GM23338 (cell line): Measurements from ENCODE around the gene FAM83C. TPM values are rescaled to one million over a fixed set of nuclear protein-coding genes. Genes with fewer than 3 reads are reported as not detected.

ENCODE experiments used
- ATAC-seq: fragments of 200-7000 bp; cut with Tn5 transposase; 3 replicates; pipeline ENCODE4 v1.9.1; 2020
- DNase-seq: peaks from one replicate; pipeline ENCODE4 v3.0.0-alpha.2; 2015; ENCODE audit warnings: low spot score
- H2AFZ ChIP-seq: fragments of 200-600 bp; sonication (generic); 2 replicates; pipeline ENCODE4 v1.8.0; 2016; ENCODE audit warnings: antibody characterized with exemption, mild to moderate bottlenecking, moderate library complexity
- H3F3A ChIP-seq: fragments of 200-600 bp; sonication (generic); replicated peaks from 2 replicates; pipeline ENCODE4 v1.8.0; 2017; ENCODE audit warnings: antibody characterized with exemption, mixed run types, low read depth
- H3K27ac ChIP-seq: fragments of 200-600 bp; sonication (generic); 2 replicates; pipeline ENCODE4 v1.6.1; 2016; ENCODE audit warnings: low read depth
- H3K27me3 ChIP-seq: fragments of 200-600 bp; sonication (generic); 2 replicates; pipeline ENCODE4 v1.8.0; 2016; ENCODE audit warnings: mild to moderate bottlenecking, mixed run types, moderate library complexity; ENCODE audit not compliant: insufficient read depth
- H3K36me3 ChIP-seq: fragments of 200-600 bp; sonication (generic); 2 replicates; pipeline ENCODE4 v1.8.0; 2016; ENCODE audit warnings: mild to moderate bottlenecking; ENCODE audit not compliant: insufficient read depth
- H3K4me1 ChIP-seq: fragments of 200-600 bp; sonication (generic); 2 replicates; pipeline ENCODE4 v1.8.0; 2016; ENCODE audit warnings: mild to moderate bottlenecking, moderate library complexity; ENCODE audit not compliant: insufficient read depth
- H3K4me2 ChIP-seq: fragments of 200-600 bp; sonication (generic); 2 replicates; pipeline ENCODE4 v1.7.1; 2017; ENCODE audit warnings: mixed run types
- H3K4me3 ChIP-seq: fragments of 200-600 bp; sonication (generic); 2 replicates; pipeline ENCODE4 v1.6.1; 2016; ENCODE audit warnings: mixed run types
- H3K79me2 ChIP-seq: fragments of 200-600 bp; sonication (generic); replicated peaks from 2 replicates; pipeline ENCODE4 v1.8.0; 2017; ENCODE audit warnings: mild to moderate bottlenecking; ENCODE audit not compliant: insufficient read depth
- H3K9me2 ChIP-seq: fragments of 200-600 bp; sonication (generic); 2 replicates; pipeline ENCODE4 v1.8.0; 2017; ENCODE audit not compliant: insufficient read depth
- H4K20me1 ChIP-seq: fragments of 200-600 bp; sonication (generic); replicated peaks from 2 replicates; pipeline ENCODE4 v1.8.0; 2017; ENCODE audit warnings: mild to moderate bottlenecking; ENCODE audit not compliant: insufficient read depth
- H3K27ac Mint-ChIP-seq: 2 replicates; pipeline ENCODE4 v1.8.0; 2020; ENCODE audit warnings: inconsistent platforms, mild to moderate bottlenecking, moderate library complexity, mixed read lengths
- H3K27me3 Mint-ChIP-seq: 3 replicates; pipeline ENCODE4 v1.8.0; 2022; ENCODE audit warnings: low read depth, mild to moderate bottlenecking, moderate library complexity, mixed read lengths, inconsistent platforms; ENCODE audit not compliant: insufficient read depth, poor library complexity
- H3K36me3 Mint-ChIP-seq: 3 replicates; pipeline ENCODE4 v1.8.0; 2021; ENCODE audit warnings: low read depth, mild to moderate bottlenecking, inconsistent platforms, moderate library complexity, mixed read lengths
- H3K4me1 Mint-ChIP-seq: 3 replicates; pipeline ENCODE4 v1.8.0; 2020; ENCODE audit warnings: mild to moderate bottlenecking, inconsistent platforms, mixed read lengths
- H3K4me3 Mint-ChIP-seq: 3 replicates; pipeline ENCODE4 v1.8.0; 2021; ENCODE audit warnings: moderate library complexity, mild to moderate bottlenecking, inconsistent platforms, mixed read lengths
- H3K9me3 Mint-ChIP-seq: 3 replicates; pipeline ENCODE4 v1.8.0; 2020; ENCODE audit warnings: moderate library complexity, mild to moderate bottlenecking, inconsistent platforms, mixed read lengths
- CREB1 ChIP-seq: fragments of 250-450 bp; sonication (Bioruptor Pico); IDR thresholded peaks from 2 replicates; pipeline ENCODE4 v1.5.0; 2020; ENCODE audit warnings: low read depth, mild to moderate bottlenecking, moderate library complexity
- EZH2 ChIP-seq: fragments of 200-600 bp; sonication (generic); IDR thresholded peaks from one replicate; pipeline ENCODE4 v1.8.0; 2017; ENCODE audit warnings: antibody characterized with exemption, mild to moderate bottlenecking, low read depth; ENCODE audit not compliant: unreplicated experiment
- JUNB ChIP-seq: IDR thresholded peaks from one replicate; pipeline ENCODE4 v1.6.1; 2016; ENCODE audit warnings: antibody characterized with exemption; ENCODE audit not compliant: unreplicated experiment
- NANOG ChIP-seq: IDR thresholded peaks from 2 replicates; pipeline ENCODE4 v1.6.1; 2016; ENCODE audit warnings: antibody characterized with exemption, borderline replicate concordance
- ZNF331 ChIP-seq: fragments of 250-450 bp; sonication (Bioruptor Pico); IDR thresholded peaks from 2 replicates; pipeline ENCODE4 v1.5.0; 2020; ENCODE audit warnings: low read depth, mild to moderate bottlenecking, moderate library complexity
- polyA plus RNA-seq: library from polyadenylated mRNA; unstranded; fragments of >200 nt; fragmentation: Nextera tagmentation; extraction: Ambion mirVana; gene quantifications from 2 replicates; pipeline ENCODE4 v1.2.1, GENCODE V29; 2016
- total RNA-seq: library from RNA; depleted of rRNA; stranded (reverse); fragments of >200 nt; shearing (Covaris generic); gene quantifications from 2 replicates; pipeline ENCODE4 v1.2.3, GENCODE V29; 2014
- TF ChIP-seq, protein P1 (sequence below), 2 experiments: fragments of 200-600 bp in 1 of 2; sonication (generic) in 1 of 2; conservative IDR thresholded peaks; 2 replicates each; pipeline versions ENCODE4 v1.5.1 to v1.6.1; 2016 to 2017; ENCODE audit warnings: antibody characterized with exemption in 2 of 2, low read depth in 2 of 2, mild to moderate bottlenecking in 2 of 2, moderate library complexity in 1 of 2
- TF ChIP-seq, protein P2 (sequence below): fragments of 250-450 bp; sonication (Bioruptor Pico); IDR thresholded peaks from 2 replicates; pipeline ENCODE4 v1.5.0; 2020; ENCODE audit warnings: mild to moderate bottlenecking, moderate library complexity
- TF ChIP-seq, protein P3 (sequence below): IDR thresholded peaks from 2 replicates; pipeline ENCODE4 v1.6.1; 2016; ENCODE audit warnings: antibody characterized with exemption

FAM83C gene
- total and polyA plus RNA-seq, 2 experiments from 2014 or later: 0.10 TPM; not detected in 1

DNA sequence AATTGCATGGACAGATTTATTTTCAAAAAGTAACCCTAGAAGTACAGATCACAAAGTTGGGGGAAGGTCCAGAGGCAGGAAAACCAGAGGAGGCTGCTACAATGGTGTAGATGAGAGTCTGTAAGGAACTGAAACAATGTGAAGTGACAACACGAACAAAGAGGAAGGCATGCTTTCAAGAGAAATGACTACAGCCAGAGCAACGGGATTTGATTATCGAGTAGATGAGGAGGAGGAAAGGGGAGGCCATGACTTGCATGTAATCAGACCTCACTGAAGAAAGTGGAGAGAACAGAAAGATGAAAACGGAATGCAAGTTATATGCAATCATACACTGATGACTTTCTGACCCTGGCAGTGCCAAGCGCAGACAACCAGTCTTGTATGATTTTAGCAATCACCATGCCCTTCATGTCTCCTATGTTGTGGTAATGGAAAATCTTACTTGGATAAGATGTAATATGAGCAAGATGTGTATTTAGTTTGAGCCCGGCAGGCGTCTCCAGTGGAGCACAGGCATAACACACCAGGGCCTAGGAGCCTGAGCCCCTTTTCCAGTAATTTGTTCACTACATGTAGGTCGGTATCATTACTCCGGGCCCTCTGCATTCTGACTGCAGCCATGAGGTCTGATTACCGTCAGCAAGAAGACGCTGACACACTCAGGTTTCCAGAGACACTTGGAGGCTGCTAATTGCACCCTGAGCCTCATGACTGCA is 34.0 kb upstream of the FAM83C start:
- no peaks in the 10 kb centered on the region for H3K9me2 ChIP-seq
- H3K27me3 Mint-ChIP-seq: no peaks in the 10 kb centered on the region

DNA sequence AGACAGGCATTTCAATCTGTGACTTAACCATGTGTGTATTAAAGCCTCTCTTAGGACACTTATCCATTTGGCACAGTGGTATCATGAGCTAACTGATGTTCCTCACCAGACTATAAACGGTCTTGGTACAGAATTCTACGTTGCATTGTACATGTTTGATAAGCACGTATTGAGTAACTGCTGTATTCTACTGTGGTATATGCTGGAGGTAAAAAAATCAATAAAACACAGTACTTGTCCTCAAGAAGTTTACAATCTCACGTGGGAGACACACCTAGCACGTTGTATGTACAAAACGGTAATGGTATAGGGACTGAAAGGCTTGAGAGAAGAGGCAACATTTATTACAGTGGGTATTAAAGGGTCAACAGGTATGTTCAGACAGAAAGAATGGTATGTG is 33.2 kb upstream of the FAM83C start:
- Mint-ChIP-seq H3K27me3 (no peaks in the 10 kb centered on the region), H3K4me1 (peaks cover 15% of the 10 kb centered on the region), H3K9me3 (no peaks in the 10 kb centered on the region), H3K4me3 (no peak overlapping the region), H3K27ac (no peak overlapping the region), H3K36me3 (no peaks in the 10 kb centered on the region)
- Histone ChIP-seq H3F3A (no peaks in the 10 kb centered on the region), H3K79me2 (no peaks in the 10 kb centered on the region), H4K20me1 (peaks cover 7% of the 10 kb centered on the region; the same call in 1 of the 2 replicates), H3K9me2 (no peaks in the 10 kb centered on the region), H3K27me3 (no peaks in the 10 kb centered on the region), H3K27ac (0 out of 2 replicates have a peak overlapping the region, but pooled peaks have one; percentile 4), H3K4me1 (no peaks in the 10 kb centered on the region), H3K36me3 (no peaks in the 10 kb centered on the region), H3K4me3 (no peak overlapping the region), H3K4me2 (no peak overlapping the region), H2AFZ (no peak overlapping the region)
- ATAC-seq: no peak
- no peak for DNase-seq
- no peak for TF ChIP-seq ZNF331 (CRISPR knock-in tag)
- TF ChIP-seq, protein P1, sequence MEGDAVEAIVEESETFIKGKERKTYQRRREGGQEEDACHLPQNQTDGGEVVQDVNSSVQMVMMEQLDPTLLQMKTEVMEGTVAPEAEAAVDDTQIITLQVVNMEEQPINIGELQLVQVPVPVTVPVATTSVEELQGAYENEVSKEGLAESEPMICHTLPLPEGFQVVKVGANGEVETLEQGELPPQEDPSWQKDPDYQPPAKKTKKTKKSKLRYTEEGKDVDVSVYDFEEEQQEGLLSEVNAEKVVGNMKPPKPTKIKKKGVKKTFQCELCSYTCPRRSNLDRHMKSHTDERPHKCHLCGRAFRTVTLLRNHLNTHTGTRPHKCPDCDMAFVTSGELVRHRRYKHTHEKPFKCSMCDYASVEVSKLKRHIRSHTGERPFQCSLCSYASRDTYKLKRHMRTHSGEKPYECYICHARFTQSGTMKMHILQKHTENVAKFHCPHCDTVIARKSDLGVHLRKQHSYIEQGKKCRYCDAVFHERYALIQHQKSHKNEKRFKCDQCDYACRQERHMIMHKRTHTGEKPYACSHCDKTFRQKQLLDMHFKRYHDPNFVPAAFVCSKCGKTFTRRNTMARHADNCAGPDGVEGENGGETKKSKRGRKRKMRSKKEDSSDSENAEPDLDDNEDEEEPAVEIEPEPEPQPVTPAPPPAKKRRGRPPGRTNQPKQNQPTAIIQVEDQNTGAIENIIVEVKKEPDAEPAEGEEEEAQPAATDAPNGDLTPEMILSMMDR (conservative IDR thresholded peaks at IDR 0.05; ENCODE audit: low read depth in 2 of 2): no peak
- TF ChIP-seq, protein P2, sequence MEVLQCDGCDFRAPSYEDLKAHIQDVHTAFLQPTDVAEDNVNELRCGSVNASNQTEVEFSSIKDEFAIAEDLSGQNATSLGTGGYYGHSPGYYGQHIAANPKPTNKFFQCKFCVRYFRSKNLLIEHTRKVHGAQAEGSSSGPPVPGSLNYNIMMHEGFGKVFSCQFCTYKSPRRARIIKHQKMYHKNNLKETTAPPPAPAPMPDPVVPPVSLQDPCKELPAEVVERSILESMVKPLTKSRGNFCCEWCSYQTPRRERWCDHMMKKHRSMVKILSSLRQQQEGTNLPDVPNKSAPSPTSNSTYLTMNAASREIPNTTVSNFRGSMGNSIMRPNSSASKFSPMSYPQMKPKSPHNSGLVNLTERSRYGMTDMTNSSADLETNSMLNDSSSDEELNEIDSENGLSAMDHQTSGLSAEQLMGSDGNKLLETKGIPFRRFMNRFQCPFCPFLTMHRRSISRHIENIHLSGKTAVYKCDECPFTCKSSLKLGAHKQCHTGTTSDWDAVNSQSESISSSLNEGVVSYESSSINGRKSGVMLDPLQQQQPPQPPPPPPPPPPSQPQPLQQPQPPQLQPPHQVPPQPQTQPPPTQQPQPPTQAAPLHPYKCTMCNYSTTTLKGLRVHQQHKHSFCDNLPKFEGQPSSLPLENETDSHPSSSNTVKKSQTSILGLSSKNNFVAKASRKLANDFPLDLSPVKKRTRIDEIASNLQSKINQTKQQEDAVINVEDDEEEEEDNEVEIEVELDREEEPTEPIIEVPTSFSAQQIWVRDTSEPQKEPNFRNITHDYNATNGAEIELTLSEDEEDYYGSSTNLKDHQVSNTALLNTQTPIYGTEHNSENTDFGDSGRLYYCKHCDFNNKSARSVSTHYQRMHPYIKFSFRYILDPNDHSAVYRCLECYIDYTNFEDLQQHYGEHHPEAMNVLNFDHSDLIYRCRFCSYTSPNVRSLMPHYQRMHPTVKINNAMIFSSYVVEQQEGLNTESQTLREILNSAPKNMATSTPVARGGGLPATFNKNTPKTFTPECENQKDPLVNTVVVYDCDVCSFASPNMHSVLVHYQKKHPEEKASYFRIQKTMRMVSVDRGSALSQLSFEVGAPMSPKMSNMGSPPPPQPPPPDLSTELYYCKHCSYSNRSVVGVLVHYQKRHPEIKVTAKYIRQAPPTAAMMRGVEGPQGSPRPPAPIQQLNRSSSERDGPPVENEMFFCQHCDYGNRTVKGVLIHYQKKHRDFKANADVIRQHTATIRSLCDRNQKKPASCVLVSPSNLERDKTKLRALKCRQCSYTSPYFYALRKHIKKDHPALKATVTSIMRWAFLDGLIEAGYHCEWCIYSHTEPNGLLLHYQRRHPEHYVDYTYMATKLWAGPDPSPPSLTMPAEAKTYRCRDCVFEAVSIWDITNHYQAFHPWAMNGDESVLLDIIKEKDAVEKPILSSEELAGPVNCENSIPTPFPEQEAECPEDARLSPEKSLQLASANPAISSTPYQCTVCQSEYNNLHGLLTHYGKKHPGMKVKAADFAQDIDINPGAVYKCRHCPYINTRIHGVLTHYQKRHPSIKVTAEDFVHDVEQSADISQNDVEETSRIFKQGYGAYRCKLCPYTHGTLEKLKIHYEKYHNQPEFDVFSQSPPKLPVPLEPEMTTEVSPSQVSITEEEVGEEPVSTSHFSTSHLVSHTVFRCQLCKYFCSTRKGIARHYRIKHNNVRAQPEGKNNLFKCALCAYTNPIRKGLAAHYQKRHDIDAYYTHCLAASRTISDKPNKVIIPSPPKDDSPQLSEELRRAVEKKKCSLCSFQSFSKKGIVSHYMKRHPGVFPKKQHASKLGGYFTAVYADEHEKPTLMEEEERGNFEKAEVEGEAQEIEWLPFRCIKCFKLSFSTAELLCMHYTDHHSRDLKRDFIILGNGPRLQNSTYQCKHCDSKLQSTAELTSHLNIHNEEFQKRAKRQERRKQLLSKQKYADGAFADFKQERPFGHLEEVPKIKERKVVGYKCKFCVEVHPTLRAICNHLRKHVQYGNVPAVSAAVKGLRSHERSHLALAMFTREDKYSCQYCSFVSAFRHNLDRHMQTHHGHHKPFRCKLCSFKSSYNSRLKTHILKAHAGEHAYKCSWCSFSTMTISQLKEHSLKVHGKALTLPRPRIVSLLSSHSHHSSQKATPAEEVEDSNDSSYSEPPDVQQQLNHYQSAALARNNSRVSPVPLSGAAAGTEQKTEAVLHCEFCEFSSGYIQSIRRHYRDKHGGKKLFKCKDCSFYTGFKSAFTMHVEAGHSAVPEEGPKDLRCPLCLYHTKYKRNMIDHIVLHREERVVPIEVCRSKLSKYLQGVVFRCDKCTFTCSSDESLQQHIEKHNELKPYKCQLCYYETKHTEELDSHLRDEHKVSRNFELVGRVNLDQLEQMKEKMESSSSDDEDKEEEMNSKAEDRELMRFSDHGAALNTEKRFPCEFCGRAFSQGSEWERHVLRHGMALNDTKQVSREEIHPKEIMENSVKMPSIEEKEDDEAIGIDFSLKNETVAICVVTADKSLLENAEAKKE: no peak

More for the DNA sequence above, 34.0 kb upstream of the FAM83C start:
- Mint-ChIP-seq H3K9me3 (no peaks in the 10 kb centered on the region), H3K4me1 (peaks cover 9% of the 10 kb centered on the region), H3K36me3 (no peaks in the 10 kb centered on the region), H3K27ac (no peak overlapping the region; the same call in 1 of the 2 replicates), H3K4me3 (no peak overlapping the region)
- Histone ChIP-seq H2AFZ (no peak overlapping the region), H3K4me3 (no peak overlapping the region), H3K4me1 (no peaks in the 10 kb centered on the region), H3K27ac (peak overlapping the region; percentile 4; the same call in 1 of the 2 replicates), H3K36me3 (no peaks in the 10 kb centered on the region), H3K27me3 (no peaks in the 10 kb centered on the region), H3K79me2 (no peaks in the 10 kb centered on the region), H3K4me2 (no peak overlapping the region), H4K20me1 (peaks cover 7% of the 10 kb centered on the region; the same call in 1 of the 2 replicates), H3F3A (no peaks in the 10 kb centered on the region)
- ATAC-seq (no peak), DNase-seq (no peak)
- TF ChIP-seq, protein P1 (conservative IDR thresholded peaks at IDR 0.05; ENCODE audit: low read depth in 2 of 2): no peak
- no peak for TF ChIP-seq CREB1 (CRISPR knock-in tag)
- TF ChIP-seq EZH2: no peak
- TF ChIP-seq ZNF331 (CRISPR knock-in tag): no peak
- TF ChIP-seq JUNB: no peak
- TF ChIP-seq, protein P3, sequence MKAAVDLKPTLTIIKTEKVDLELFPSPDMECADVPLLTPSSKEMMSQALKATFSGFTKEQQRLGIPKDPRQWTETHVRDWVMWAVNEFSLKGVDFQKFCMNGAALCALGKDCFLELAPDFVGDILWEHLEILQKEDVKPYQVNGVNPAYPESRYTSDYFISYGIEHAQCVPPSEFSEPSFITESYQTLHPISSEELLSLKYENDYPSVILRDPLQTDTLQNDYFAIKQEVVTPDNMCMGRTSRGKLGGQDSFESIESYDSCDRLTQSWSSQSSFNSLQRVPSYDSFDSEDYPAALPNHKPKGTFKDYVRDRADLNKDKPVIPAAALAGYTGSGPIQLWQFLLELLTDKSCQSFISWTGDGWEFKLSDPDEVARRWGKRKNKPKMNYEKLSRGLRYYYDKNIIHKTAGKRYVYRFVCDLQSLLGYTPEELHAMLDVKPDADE: no peak
- no peak for TF ChIP-seq NANOG
